Gastrocnemius medialis (tissue), 4 donors: ENCODE measurements around the gene DTL. TPM values are rescaled to one million over a fixed set of nuclear protein-coding genes. Genes with fewer than 3 reads are reported as not detected.

Experiments
- ATAC-seq, 2 donors: fragments of 150-250 bp; one replicate each; pipeline ENCODE4 v1.9.1; 2016
- DNase-seq, 2 donors: peaks; one replicate each; pipeline ENCODE4 v3.0.0-alpha.2; 2019
- H3K27ac ChIP-seq, 4 donors: fragments of 200-600 bp; sonication (generic); 1 replicate in 1 of 4; 2 replicates in 3 of 4; pipeline ENCODE4 v1.5.1; 2016 to 2018; ENCODE audit warnings: mild to moderate bottlenecking in 2 of 4, moderate library complexity in 1 of 4
- H3K27me3 ChIP-seq, 3 donors: fragments of 200-600 bp; sonication (generic) in 2 of 3; 1 replicate in 1 of 3; 2 replicates in 2 of 3; pipeline versions ENCODE4 v1.5.1 to v1.6.0; 2016 to 2019; ENCODE audit warnings: mild to moderate bottlenecking in 1 of 3, moderate library complexity in 1 of 3
- H3K36me3 ChIP-seq, 2 donors: fragments of 200-600 bp; sonication (generic) in 1 of 2; one replicate each; pipeline ENCODE4 v1.5.1; 2017 to 2018
- H3K4me1 ChIP-seq, 2 donors: fragments of 200-600 bp; sonication (generic) in 1 of 2; one replicate each; pipeline ENCODE4 v1.5.1; 2016 to 2017; ENCODE audit warnings: mild to moderate bottlenecking in 2 of 2
- H3K4me3 ChIP-seq, 4 donors: fragments of 200-600 bp; sonication (generic) in 3 of 4; 1 replicate in 1 of 4; 2 replicates in 3 of 4; pipeline ENCODE4 v1.5.1; 2016 to 2019; ENCODE audit warnings: mild to moderate bottlenecking in 2 of 4
- H3K9me3 ChIP-seq, 3 donors: fragments of 200-600 bp; sonication (generic) in 2 of 3; 1 replicate in 1 of 3; 2 replicates in 2 of 3; pipeline ENCODE4 v1.5.1; 2016 to 2019
- CTCF ChIP-seq, 5 experiments: fragments of 450-650 bp in 3 of 5; fragments of 200-600 bp in 2 of 5; sonication (generic) in 2 of 5; IDR thresholded peaks in 4 of 5; conservative IDR thresholded peaks in 1 of 5; 1 replicate in 4 of 5; 2 replicates in 1 of 5; pipeline ENCODE4 v1.5.1; 2016 to 2019; ENCODE audit warnings: antibody characterized with exemption in 5 of 5, mild to moderate bottlenecking in 3 of 5, moderate library complexity in 3 of 5
- POLR2A ChIP-seq, 2 donors: fragments of 450-650 bp; IDR thresholded peaks; one replicate each; pipeline ENCODE4 v1.6.1; 2017; ENCODE audit warnings: antibody characterized with exemption in 2 of 2, mild to moderate bottlenecking in 2 of 2, moderate library complexity in 2 of 2
- in situ Hi-C, 4 donors: fragments of 200-750 bp; cut with MboI; loops; one replicate each; pipeline versions ENCODE4 v1.15.0 to v1.8.0; 2017; ENCODE audit warnings: low sequenced_read_pairs in 4 of 4
- intact Hi-C: fragments of 100-400 bp; cut with DNase I; formaldehyde crosslinking; loops from one replicate; pipeline ENCODE4 v1.15.1; 2023; ENCODE audit warnings: low total_unique reads
- total RNA-seq, 4 donors: library from RNA; depleted of rRNA; stranded (reverse); fragments of >200 nt; gene quantifications; one replicate each; pipeline versions ENCODE4 v1.1.0 to v1.2.3, GENCODE V29; 2016

The DTL gene
- total RNA-seq, 4 donors from 2014 or later: 0.52 to 1.8 TPM; not detected in 2

GRCh38 chr1:212124690-212125582, 89.4 kb downstream of the DTL start:
- in situ Hi-C loops (no loop called here), intact Hi-C loops (no loop called here)
- DNase-seq (no peak), ATAC-seq (no peak)
- H3K4me1 ChIP-seq: peaks cover 11 to 23% of the 10 kb centered on the region in 2 donors
- no peak overlapping the region for H3K4me3 ChIP-seq
- no peaks in the 10 kb centered on the region for H3K27me3 ChIP-seq
- no peaks in the 10 kb centered on the region for H3K9me3 ChIP-seq
- TF ChIP-seq POLR2A (IDR thresholded peaks at IDR 0.05): no peak
- TF ChIP-seq CTCF (IDR thresholded peaks at IDR 0.05 in 4 of 5, conservative IDR thresholded peaks at IDR 0.05 in 1 of 5): no peak
- no peaks in the 10 kb centered on the region for H3K36me3 ChIP-seq
- H3K27ac ChIP-seq: no peak overlapping the region

GRCh38 chr1:212125654-212126053, 90.1 kb downstream of the DTL start:
- ATAC-seq (no peak), DNase-seq (no peak)
- Histone ChIP-seq H3K9me3 (no peaks in the 10 kb centered on the region), H3K4me1 (peaks cover 4 to 16% of the 10 kb centered on the region in 2 donors), H3K27me3 (no peaks in the 10 kb centered on the region), H3K36me3 (no peaks in the 10 kb centered on the region), H3K4me3 (no peak overlapping the region), H3K27ac (no peak overlapping the region)
- in situ Hi-C loops (no loop called here), intact Hi-C loops (no loop called here)
- TF ChIP-seq CTCF (IDR thresholded peaks at IDR 0.05 in 4 of 5, conservative IDR thresholded peaks at IDR 0.05 in 1 of 5) (no peak), POLR2A (IDR thresholded peaks at IDR 0.05) (no peak)

GRCh38 chr1:212127221-212127620, 91.7 kb downstream of the DTL start:
- DNase-seq (no peak), ATAC-seq (no peak)
- intact Hi-C loops (no loop called here), in situ Hi-C loops (no loop called here)
- TF ChIP-seq POLR2A (IDR thresholded peaks at IDR 0.05): no peak
- TF ChIP-seq CTCF (IDR thresholded peaks at IDR 0.05 in 4 of 5, conservative IDR thresholded peaks at IDR 0.05 in 1 of 5): no peak
- Histone ChIP-seq H3K27ac (no peak overlapping the region), H3K9me3 (no peaks in the 10 kb centered on the region), H3K36me3 (no peaks in the 10 kb centered on the region), H3K4me1 (peaks cover 0 to 8% of the 10 kb centered on the region in 2 donors), H3K27me3 (no peaks in the 10 kb centered on the region), H3K4me3 (no peak overlapping the region)

GRCh38 chr1:212129781-212130180, 94.2 kb downstream of the DTL start:
- H3K9me3 ChIP-seq: no peaks in the 10 kb centered on the region
- no peaks in the 10 kb centered on the region for H3K36me3 ChIP-seq
- DNase-seq (no peak), ATAC-seq (no peak)
- H3K27ac ChIP-seq: no peak overlapping the region
- intact Hi-C loops (no loop called here), in situ Hi-C loops (no loop called here)
- H3K4me1 ChIP-seq: peaks cover 0 to 8% of the 10 kb centered on the region in 2 donors
- no peak overlapping the region for H3K4me3 ChIP-seq
- H3K27me3 ChIP-seq: no peaks in the 10 kb centered on the region
- TF ChIP-seq POLR2A (IDR thresholded peaks at IDR 0.05) (no peak), CTCF (IDR thresholded peaks at IDR 0.05 in 4 of 5, conservative IDR thresholded peaks at IDR 0.05 in 1 of 5) (no peak)
